H4 (cell line): ENCODE results near the gene TTLL13. TPM values are rescaled to one million over a fixed set of nuclear protein-coding genes. Genes with fewer than 3 reads are reported as not detected.
"Not testable (repeated sequence)": the region's sequence is repeated elsewhere in the genome, so short reads cannot be mapped to it uniquely, and the experiment has no call there.

ENCODE experiments used
- DNase-seq: peaks from one replicate; pipeline ENCODE4 v3.0.0-alpha.2; 2015; ENCODE audit warnings: low spot score
- total RNA-seq: library from RNA; depleted of rRNA; stranded (reverse); fragments of >200 nt; shearing (Covaris generic); gene quantifications from 2 replicates; pipeline ENCODE4 v1.2.3, GENCODE V29; 2014

The TTLL13 gene
- total RNA-seq, 1 experiment from 2014 or later = 0.06 TPM

GRCh38 chr15:90234096-90234988 lies 15.0 kb upstream of the TTLL13 start, which contains the start of gene GDPGP1:
GDPGP1 (plus strand) TSS chr15:90234209; CDS start chr15:90240909, 6,700 bp downstream.
- DNase-seq = no peak

GRCh38 chr15:90239371-90239770 lies 10.0 kb upstream of the TTLL13 start:
- no peak for DNase-seq

GRCh38 chr15:90240856-90241255 lies 8.5 kb upstream of the TTLL13 start:
- no peak for DNase-seq

- no peak for DNase-seq
Observed at GRCh38 chr15:90241343-90242192, 7.8 kb upstream of the TTLL13 start.

- no peak for DNase-seq
Observed at GRCh38 chr15:90243943-90244639, 5.3 kb upstream of the TTLL13 start.

- DNase-seq = no peak
Observed at GRCh38 chr15:90248789-90249202, 560 bp upstream of the TTLL13 start.

- no peak for DNase-seq
Observed at GRCh38 chr15:90257776-90258175, 8.4 kb downstream of the TTLL13 start.

- no peak for DNase-seq
Observed at GRCh38 chr15:90259524-90259923, 10.2 kb downstream of the TTLL13 start.

- not testable (repeated sequence) for DNase-seq
Observed at GRCh38 chr15:90260731-90261130, 11.4 kb downstream of the TTLL13 start.

- DNase-seq = no peak
Observed at GRCh38 chr15:90261811-90262210, 12.5 kb downstream of the TTLL13 start.

GRCh38 chr15:90262426-90262825 lies 13.1 kb downstream of the TTLL13 start:
- no peak for DNase-seq

GRCh38 chr15:90264671-90265070 lies 15.3 kb downstream of the TTLL13 start:
- no peak for DNase-seq

- DNase-seq = peak; percentile 88
Observed at GRCh38 chr15:90265271-90266060, 16.1 kb downstream of the TTLL13 start, which contains the start of gene NGRN. NGRN (plus strand) TSS chr15:90265672; CDS start chr15:90265713, 41 bp downstream.

GRCh38 chr15:90266061-90266431 lies 16.7 kb downstream of the TTLL13 start:
- no peak for DNase-seq

- no peak for DNase-seq
Observed at GRCh38 chr15:90266485-90266884, 17.1 kb downstream of the TTLL13 start.

- no peak for DNase-seq
Observed at GRCh38 chr15:90268415-90268814, 19.1 kb downstream of the TTLL13 start.

GRCh38 chr15:90270502-90271150 lies 21.3 kb downstream of the TTLL13 start:
- no peak for DNase-seq

- no peak for DNase-seq
Observed at GRCh38 chr15:90271459-90272166, 22.3 kb downstream of the TTLL13 start.

GRCh38 chr15:90278467-90278866 lies 29.1 kb downstream of the TTLL13 start:
- DNase-seq = not testable (repeated sequence)

- not testable (repeated sequence) for DNase-seq
Observed at GRCh38 chr15:90280743-90281142, 31.4 kb downstream of the TTLL13 start.
